Endothelial cell of umbilical vein (primary cell): ENCODE results near the gene SRD5A2. TPM values are rescaled to one million over a fixed set of nuclear protein-coding genes. Genes with fewer than 3 reads are reported as not detected.

ENCODE experiments used
- BruUV-seq: library from RNA; stranded (reverse); fragments of 400-500 nt; replicated peaks from 2 replicates; lab custom pipeline; 2021; lab: Mats Ljungman, UMichigan
- CTCF ChIA-PET: fragments of 300-600, 350-600 bp; sonication (Branson Sonifier 250); formaldehyde crosslinking; loops from one replicate; lab custom pipeline; 2021; ENCODE audit warnings: antibody characterized with exemption, inconsistent platforms; lab: Charles Lee
- POLR2A ChIA-PET: fragments of 300-600, 350-600 bp; sonication (Branson Sonifier 250); formaldehyde crosslinking; loops from one replicate; lab custom pipeline; 2021; ENCODE audit warnings: antibody characterized with exemption, inconsistent platforms; lab: Charles Lee
- DNase-seq: peaks from one replicate; pipeline ENCODE4 v3.0.0-alpha.2; 2011; ENCODE audit warnings: low read depth, low spot score
- FAIRE-seq: peaks from 2 replicates; lab custom pipeline; 2011; peaks lifted over from hg19 to GRCh38; lab: Jason Lieb, UNC
- H2AFZ ChIP-seq: 2 replicates; pipeline ENCODE4 v1.6.0; 2012; ENCODE audit warnings: low read depth, low read length, control low read depth, inconsistent platforms
- H3K27ac ChIP-seq: 2 replicates; pipeline ENCODE4 v1.5.1; 2011; ENCODE audit warnings: low read depth, mild to moderate bottlenecking, control low read depth, low read length, moderate library complexity; ENCODE audit not compliant: insufficient read depth
- H3K27me3 ChIP-seq, 2 experiments: 2 replicates each; pipeline versions ENCODE4 v1.6.0 to v1.6.1; 2011; ENCODE audit warnings: low read length in 2 of 2, mixed read lengths in 1 of 2; ENCODE audit not compliant: control insufficient read depth in 2 of 2, insufficient read depth in 2 of 2
- H3K36me3 ChIP-seq, 2 experiments: 2 replicates in 1 of 2; 3 replicates in 1 of 2; pipeline ENCODE4 v1.5.1; 2011; ENCODE audit warnings: low read length in 2 of 2, mild to moderate bottlenecking in 1 of 2, moderate library complexity in 1 of 2; ENCODE audit not compliant: control insufficient read depth in 2 of 2, insufficient read depth in 2 of 2; ENCODE audit errors: extremely low read depth in 1 of 2
- H3K4me1 ChIP-seq: 3 replicates; pipeline ENCODE4 v1.5.1; 2011; ENCODE audit warnings: mild to moderate bottlenecking, low read length; ENCODE audit not compliant: control insufficient read depth, insufficient read depth; ENCODE audit errors: extremely low read depth
- H3K4me2 ChIP-seq: 2 replicates; pipeline ENCODE4 v1.6.1; 2011; ENCODE audit warnings: low read length, control low read depth, mixed read lengths; ENCODE audit not compliant: insufficient read depth
- H3K4me3 ChIP-seq, 3 experiments: fragments of 200-600 bp in 1 of 3; sonication (generic), shearing (Covaris generic) in 1 of 3; replicated peaks in 1 of 3; 2 replicates each; pipeline ENCODE4 v1.5.1; 2011 to 2016; ENCODE audit warnings: control low read depth in 3 of 3, low read length in 3 of 3, mild to moderate bottlenecking in 2 of 3, inconsistent platforms in 1 of 3, low read depth in 1 of 3, moderate library complexity in 1 of 3; ENCODE audit not compliant: insufficient read depth in 1 of 3
- H3K79me2 ChIP-seq: 2 replicates; pipeline ENCODE4 v1.6.0; 2012; ENCODE audit warnings: low read length, inconsistent platforms; ENCODE audit not compliant: control insufficient read depth, insufficient read depth
- H3K9ac ChIP-seq: replicated peaks from 2 replicates; pipeline ENCODE3; 2011; ENCODE audit warnings: low read length, control low read depth; ENCODE audit not compliant: insufficient read depth; ENCODE audit errors: extremely low read depth
- H3K9me1 ChIP-seq: replicated peaks from 3 replicates; pipeline ENCODE4 v1.6.0; 2011; ENCODE audit warnings: mild to moderate bottlenecking, low read length; ENCODE audit not compliant: control insufficient read depth, insufficient read depth; ENCODE audit errors: extremely low read depth
- H3K9me3 ChIP-seq: replicated peaks from 2 replicates; pipeline ENCODE4 v1.5.1; 2012; ENCODE audit warnings: low read length, inconsistent platforms; ENCODE audit not compliant: control insufficient read depth, insufficient read depth
- H4K20me1 ChIP-seq: replicated peaks from 2 replicates; pipeline ENCODE3; 2011; ENCODE audit warnings: mild to moderate bottlenecking, low read length; ENCODE audit not compliant: control insufficient read depth, insufficient read depth; ENCODE audit errors: extremely low read depth
- CTCF ChIP-seq, 2 donors: IDR thresholded peaks; 1 replicate in 1 of 2; 2 replicates in 1 of 2; pipeline ENCODE4 v1.5.1; 2011; ENCODE audit warnings: low read length in 2 of 2, mild to moderate bottlenecking in 2 of 2, moderate library complexity in 2 of 2, control low read depth in 1 of 2, inconsistent platforms in 1 of 2, low read depth in 1 of 2; ENCODE audit not compliant: insufficient read depth in 1 of 2; ENCODE audit errors: extremely low read depth in 1 of 2
- EZH2 ChIP-seq: IDR thresholded peaks from 2 replicates; pipeline ENCODE4 v1.6.1; 2012; ENCODE audit warnings: borderline replicate concordance, low read depth, mild to moderate bottlenecking, moderate library complexity, low read length, inconsistent platforms; ENCODE audit not compliant: severe bottlenecking
- GATA2 ChIP-seq: IDR thresholded peaks from 2 replicates; pipeline ENCODE4 v1.7.0; 2011; ENCODE audit warnings: low read depth, mild to moderate bottlenecking, moderate library complexity, mixed read lengths, low read length; ENCODE audit not compliant: insufficient read length, insufficient read depth
- JUN ChIP-seq: IDR thresholded peaks from 2 replicates; pipeline ENCODE4 v1.6.1; 2011; ENCODE audit warnings: borderline replicate concordance, low read depth; ENCODE audit not compliant: insufficient read length, insufficient read depth
- MAX ChIP-seq: IDR thresholded peaks from 2 replicates; pipeline ENCODE4 v1.6.1; 2011; ENCODE audit not compliant: insufficient read depth, insufficient read length
- POLR2A ChIP-seq: IDR thresholded peaks from 2 replicates; pipeline ENCODE4 v1.6.1; 2012; ENCODE audit warnings: low read depth, mild to moderate bottlenecking, control low read depth, low read length
- POLR2AphosphoS5 ChIP-seq: IDR thresholded peaks from 2 replicates; pipeline ENCODE4 v1.6.1; 2012; ENCODE audit warnings: low read depth, mild to moderate bottlenecking, control low read depth, low read length, moderate library complexity; ENCODE audit not compliant: insufficient read depth
- dilution Hi-C: fragments of 300-500 bp; cut with MboI; formaldehyde crosslinking; loops from one replicate; pipeline ENCODE4 v1.15.0; 2019; ENCODE audit warnings: low sequenced_read_pairs; ENCODE audit not compliant: extremely low pct_ligation_motif_present
- intact Hi-C: fragments of 100-400 bp; cut with micrococcal nuclease; formaldehyde crosslinking; loops from one replicate; pipeline ENCODE4 v1.10.0; 2022
- polyA plus RNA-seq, 4 experiments: library from polyadenylated mRNA; depleted of rRNA in 3 of 4; stranded (reverse) in 3 of 4; unstranded in 1 of 4; fragments of >200 nt; gene quantifications; 2 replicates each; pipeline versions ENCODE4 v1.2.1 to v1.2.3, GENCODE V29; 2011 to 2012; ENCODE audit warnings: missing spikeins in 1 of 4
- total RNA-seq: library from RNA; stranded (reverse); gene quantifications from 2 replicates; pipeline ENCODE4 v1.2.3, GENCODE V29; 2021

The SRD5A2 gene
- total and polyA plus RNA-seq, 2 donors (not counting 3 experiments of a cell fraction or from before 2014, with no cell fraction given), result not detected

GRCh38 chr2:31547485-31547884, 33.3 kb downstream of the SRD5A2 start:
- Histone ChIP-seq H3K9me1 (no peaks in the 10 kb centered on the region), H3K4me2 (no peak overlapping the region), H3K36me3 (no peaks in the 10 kb centered on the region), H4K20me1 (no peaks in the 10 kb centered on the region), H3K4me1 (no peaks in the 10 kb centered on the region), H3K9me3 (no peaks in the 10 kb centered on the region), H3K4me3 (no peak overlapping the region), H3K79me2 (no peaks in the 10 kb centered on the region), H3K27me3 (no peaks in the 10 kb centered on the region), H2AFZ (no peak overlapping the region), H3K27ac (no peak overlapping the region), H3K9ac (no peak overlapping the region)
- POLR2A ChIA-PET, result no interaction called here
- intact Hi-C loops (no loop called here), dilution Hi-C loops (no loop called here)
- CTCF ChIA-PET, result no interaction called here
- DNase-seq (no peak), FAIRE-seq (no peak)
- no TSS peak for BruUV-seq
- no peak for TF ChIP-seq MAX

- Histone ChIP-seq H3K27me3 (no peaks in the 10 kb centered on the region), H3K36me3 (no peaks in the 10 kb centered on the region), H2AFZ (no peak overlapping the region), H3K9me1 (no peaks in the 10 kb centered on the region), H3K9ac (no peak overlapping the region), H3K4me2 (no peak overlapping the region), H3K4me1 (no peaks in the 10 kb centered on the region), H3K4me3 (no peak overlapping the region), H3K9me3 (no peaks in the 10 kb centered on the region), H3K79me2 (no peaks in the 10 kb centered on the region), H4K20me1 (no peaks in the 10 kb centered on the region), H3K27ac (no peak overlapping the region)
- ChIA-PET POLR2A (no interaction called here), CTCF (no interaction called here)
- TF ChIP-seq POLR2A (no peak), JUN (no peak), EZH2 (no peak), GATA2 (no peak), CTCF (IDR thresholded peaks at IDR 0.05; ENCODE audit: extremely low read depth in 1 of 2, insufficient read depth in 1 of 2, low read depth in 1 of 2, low read length in 2 of 2) (no peak), POLR2AphosphoS5 (no peak)
- intact Hi-C loops (no loop called here), dilution Hi-C loops (no loop called here)
- DNase-seq (no peak), FAIRE-seq (no peak)
- no TSS peak for BruUV-seq
Observed at GRCh38 chr2:31541853-31542252, 38.9 kb downstream of the SRD5A2 start.
